ENCODE results near the gene BCAM.

Gene BCAM

DNA sequence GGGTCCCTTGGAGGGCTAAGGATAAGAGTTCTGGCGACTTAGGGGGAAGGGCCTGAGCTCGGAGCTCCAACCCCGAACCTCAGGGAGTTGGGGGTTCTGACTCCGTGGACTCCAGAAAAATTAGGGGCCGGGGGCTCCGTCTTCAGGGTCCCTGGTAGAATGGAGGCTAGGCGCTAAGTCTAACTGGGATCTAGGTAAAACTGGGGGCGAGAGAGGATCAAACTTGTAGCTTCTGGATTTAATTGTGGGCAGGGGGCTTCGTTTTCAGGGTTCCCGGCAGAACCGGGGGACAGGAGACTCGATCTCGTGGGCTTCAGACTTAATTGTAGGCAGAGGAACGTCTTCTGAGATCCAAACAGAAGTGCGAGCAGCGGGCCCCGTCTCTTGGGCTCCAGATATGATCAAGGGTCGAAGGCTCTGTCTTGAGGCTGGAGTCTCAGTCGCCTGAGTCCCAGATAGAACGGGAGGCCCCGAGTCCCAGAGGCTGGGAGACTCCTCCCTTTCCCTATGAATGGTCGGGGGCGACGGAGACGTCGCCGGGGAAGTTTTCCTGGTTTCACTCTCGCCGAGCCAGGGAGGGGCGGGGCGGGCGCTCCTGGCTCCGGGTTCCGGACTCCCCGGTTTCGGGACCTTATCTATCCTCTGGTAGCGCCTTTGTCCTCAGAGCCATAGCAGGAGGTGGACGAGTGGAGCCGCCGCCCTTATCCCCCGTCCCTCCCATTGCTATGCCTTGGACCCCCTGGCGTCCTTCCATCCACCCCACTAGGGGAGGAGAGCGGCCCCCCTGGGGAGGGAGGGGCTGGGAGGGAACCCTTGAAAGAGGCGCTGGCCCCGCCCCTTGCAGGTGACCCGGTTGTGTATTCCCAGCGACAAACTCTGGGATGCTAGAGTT lies 38.5 kb downstream of the BCAM start:
- H3K4me3 ChIP-seq (ENCODE audit: low read length): peak overlapping the region; percentile 94

DNA sequence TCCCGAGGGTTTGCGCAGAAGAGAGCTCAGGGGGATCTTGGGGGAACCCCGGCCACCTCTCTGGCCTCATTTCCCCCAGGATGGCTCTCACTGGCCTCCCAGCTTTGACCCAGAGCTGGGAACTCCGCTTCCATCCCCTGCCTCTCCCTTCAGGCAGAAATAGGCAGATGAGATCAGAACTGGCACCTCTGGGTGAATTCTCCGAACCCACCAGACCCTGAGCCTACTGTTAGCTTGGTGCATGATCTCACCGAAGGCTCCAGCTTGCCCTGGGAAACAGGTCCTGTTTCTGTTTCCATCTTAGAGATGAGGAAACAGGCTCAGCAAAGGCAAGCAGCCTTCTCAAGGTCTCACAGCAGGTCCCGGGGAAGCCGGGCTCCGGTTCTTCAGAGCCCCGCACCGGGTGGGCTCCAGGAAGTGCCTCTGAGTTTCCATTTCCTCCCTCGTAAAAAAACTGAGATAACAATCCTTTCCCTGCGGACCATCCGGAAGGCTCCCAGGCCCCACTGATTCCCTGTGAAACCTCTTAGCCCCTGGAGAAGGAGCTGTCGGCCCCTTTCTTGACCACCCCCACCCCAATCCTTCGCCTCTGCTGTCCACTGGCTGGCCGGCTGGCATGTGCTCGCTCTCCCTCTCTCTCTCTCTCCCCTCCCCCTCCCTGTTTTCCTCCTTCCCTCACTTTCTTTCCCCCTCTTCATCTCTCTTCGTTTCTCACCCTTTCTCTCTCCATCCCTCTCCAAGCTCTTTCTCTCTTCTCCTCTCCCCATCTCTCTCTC lies 39.3 kb downstream of the BCAM start:
- peak overlapping the region; percentile 94 for H3K4me3 ChIP-seq (ENCODE audit: low read length)
- TF ChIP-seq, protein P1, sequence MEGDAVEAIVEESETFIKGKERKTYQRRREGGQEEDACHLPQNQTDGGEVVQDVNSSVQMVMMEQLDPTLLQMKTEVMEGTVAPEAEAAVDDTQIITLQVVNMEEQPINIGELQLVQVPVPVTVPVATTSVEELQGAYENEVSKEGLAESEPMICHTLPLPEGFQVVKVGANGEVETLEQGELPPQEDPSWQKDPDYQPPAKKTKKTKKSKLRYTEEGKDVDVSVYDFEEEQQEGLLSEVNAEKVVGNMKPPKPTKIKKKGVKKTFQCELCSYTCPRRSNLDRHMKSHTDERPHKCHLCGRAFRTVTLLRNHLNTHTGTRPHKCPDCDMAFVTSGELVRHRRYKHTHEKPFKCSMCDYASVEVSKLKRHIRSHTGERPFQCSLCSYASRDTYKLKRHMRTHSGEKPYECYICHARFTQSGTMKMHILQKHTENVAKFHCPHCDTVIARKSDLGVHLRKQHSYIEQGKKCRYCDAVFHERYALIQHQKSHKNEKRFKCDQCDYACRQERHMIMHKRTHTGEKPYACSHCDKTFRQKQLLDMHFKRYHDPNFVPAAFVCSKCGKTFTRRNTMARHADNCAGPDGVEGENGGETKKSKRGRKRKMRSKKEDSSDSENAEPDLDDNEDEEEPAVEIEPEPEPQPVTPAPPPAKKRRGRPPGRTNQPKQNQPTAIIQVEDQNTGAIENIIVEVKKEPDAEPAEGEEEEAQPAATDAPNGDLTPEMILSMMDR (conservative IDR thresholded peaks at IDR 0.05; ENCODE audit: low read length): no peak; the same call in 1 of the 2 replicates
- peak; percentile 51 for DNase-seq (ENCODE audit: low read depth)

More for the DNA sequence above, 38.5 kb downstream of the BCAM start:
- DNase-seq (ENCODE audit: low read depth): peak; percentile 50
- TF ChIP-seq, protein P1 (conservative IDR thresholded peaks at IDR 0.05; ENCODE audit: low read length): no peak

DNA sequence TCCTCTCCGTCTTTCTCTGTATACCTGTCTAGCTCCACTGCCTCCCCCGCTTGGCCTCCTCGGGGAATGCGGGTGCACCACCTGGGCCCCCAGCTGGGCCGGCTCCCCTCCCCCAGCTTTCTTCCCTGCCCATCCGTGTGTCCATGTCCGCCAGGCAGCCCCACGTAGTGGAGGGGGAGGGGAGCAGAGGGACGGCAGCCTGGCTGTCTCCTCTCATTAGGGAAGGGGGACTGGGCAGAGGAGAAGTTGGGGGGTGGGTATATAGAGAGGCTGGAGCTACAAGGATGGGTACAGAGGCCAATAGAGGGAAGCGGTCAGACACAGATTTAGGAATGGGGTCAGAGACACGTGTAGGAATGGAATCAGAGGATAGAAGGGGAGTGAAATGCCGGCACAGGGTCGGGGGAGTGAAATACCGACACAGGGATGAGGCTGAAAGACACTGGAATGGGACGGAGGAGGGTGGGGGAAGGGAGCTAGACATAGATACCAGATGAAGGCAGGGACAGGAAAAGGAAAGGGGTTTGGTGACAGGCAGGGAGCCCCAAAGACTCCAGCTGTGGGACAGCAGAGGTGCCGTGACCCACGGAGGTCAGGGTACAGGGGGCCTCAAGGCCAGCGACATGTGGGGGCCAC lies 40.0 kb downstream of the BCAM start:
- H3K4me3 ChIP-seq (ENCODE audit: low read length): peak overlapping the region; percentile 94

DNA sequence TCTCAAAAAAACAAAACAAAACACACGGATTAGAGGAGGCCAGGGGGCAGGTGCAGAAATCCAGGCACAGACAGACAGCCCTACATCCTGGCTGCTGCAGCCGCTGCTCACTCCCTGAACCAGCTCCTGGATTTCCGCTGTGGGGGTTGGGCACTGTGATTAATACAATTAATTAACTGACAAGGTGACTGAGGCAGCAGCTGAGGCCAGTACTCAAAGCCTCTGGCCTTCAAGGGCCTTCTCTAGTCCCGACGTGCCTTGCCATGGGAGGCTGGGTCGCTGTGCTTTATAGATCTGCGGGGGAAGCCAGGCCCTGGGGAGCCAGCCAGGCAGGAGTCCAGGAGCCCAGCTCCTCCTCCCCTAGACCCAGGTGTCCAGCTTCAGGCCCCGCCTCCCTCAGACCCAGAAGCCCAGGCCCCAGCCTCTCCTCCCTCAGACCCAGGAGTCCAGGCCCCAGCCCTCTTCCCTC lies 41.8 kb downstream of the BCAM start:
- DNase-seq (ENCODE audit: low read depth): no peak
- no peak overlapping the region for H3K4me3 ChIP-seq (ENCODE audit: low read length)
- TF ChIP-seq, protein P1 (conservative IDR thresholded peaks at IDR 0.05; ENCODE audit: low read length): no peak

More for the DNA sequence above, 40.0 kb downstream of the BCAM start:
- TF ChIP-seq, protein P1 (conservative IDR thresholded peaks at IDR 0.05; ENCODE audit: low read length): no peak
- no peak for DNase-seq (ENCODE audit: low read depth)

DNA sequence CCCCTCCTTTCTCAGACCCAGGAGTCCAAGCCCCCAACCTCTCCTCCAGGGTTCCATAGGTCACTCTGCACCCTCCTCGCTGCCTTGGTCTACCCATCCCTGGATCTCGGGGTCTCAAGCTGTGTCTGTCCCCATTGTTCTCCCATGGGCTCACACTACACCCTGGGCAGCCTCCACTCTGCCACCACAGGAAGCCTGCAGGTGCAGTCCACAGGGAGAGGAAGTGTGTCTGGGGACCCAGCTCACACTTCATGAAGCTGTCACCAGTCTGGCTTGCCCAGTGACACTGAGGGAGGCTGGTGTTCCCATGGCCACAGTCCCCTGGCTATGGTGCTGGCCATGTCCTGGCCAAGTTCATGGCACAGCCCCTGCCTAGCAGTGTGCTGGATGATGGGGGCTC lies 42.5 kb downstream of the BCAM start:
- TF ChIP-seq, protein P1 (conservative IDR thresholded peaks at IDR 0.05; ENCODE audit: low read length): no peak
- no peak for DNase-seq (ENCODE audit: low read depth)
- no peak overlapping the region for H3K4me3 ChIP-seq (ENCODE audit: low read length)

DNA sequence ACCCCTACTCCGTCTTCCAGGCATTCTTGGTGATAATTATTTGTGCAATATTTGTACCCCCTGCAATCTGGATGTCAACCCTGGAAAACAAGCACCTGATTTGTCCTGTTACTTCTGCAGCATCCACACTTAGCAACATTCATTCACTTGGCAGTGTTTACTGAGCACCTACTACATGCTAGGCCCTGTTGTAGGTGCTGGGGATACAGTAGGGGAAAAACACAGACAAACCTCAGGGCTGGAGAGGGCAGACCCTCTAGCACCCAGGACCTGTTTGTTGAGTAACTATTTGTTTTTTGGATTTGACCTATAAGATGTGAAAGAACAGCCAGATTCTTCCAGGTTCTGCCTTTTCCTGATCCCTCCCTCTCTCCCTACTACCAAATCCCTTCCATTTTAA lies 46.7 kb downstream of the BCAM start:
- H3K4me3 ChIP-seq (ENCODE audit: low read length): no peak overlapping the region
- TF ChIP-seq, protein P1 (conservative IDR thresholded peaks at IDR 0.05; ENCODE audit: low read length): no peak
- DNase-seq (ENCODE audit: low read depth): no peak

All from AG10803 (cell line).